ENCODE results near the gene BNIP2. TPM values are rescaled to one million over a fixed set of nuclear protein-coding genes. Genes with fewer than 3 reads are reported as not detected.
"Not testable (repeated sequence)": the region's sequence is repeated elsewhere in the genome, so short reads cannot be mapped to it uniquely, and the experiment has no call there.

BNIP2 gene
- total RNA-seq, 4 donors from 2014 or later = 82.1 to 138 (median 112) TPM

DNA sequence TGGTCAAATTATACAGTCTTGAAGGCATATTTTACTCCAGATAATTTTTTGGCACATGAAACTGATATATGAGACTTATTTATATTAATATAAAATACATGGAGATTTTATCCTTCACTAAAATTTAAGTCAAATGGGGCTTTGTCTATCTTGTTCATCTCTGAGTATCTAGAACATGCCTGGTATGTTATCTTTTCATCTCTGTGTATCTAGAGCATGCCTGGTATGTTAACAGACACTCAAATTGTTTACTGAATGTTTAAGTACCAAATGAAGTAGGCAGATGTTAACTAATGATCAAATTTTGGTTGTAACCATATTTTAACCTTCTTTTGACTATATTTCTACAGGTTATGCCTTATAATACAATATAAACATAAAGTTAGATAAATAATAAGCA lies 39.5 kb downstream of the BNIP2 start:
- intact Hi-C loops (cut with DNase I; ENCODE audit: low total_unique reads) = no loop called here
- Histone ChIP-seq H3K4me1 (no peaks in the 10 kb centered on the region), H3K36me3 (no peaks in the 10 kb centered on the region), H3K9me3 (no peaks in the 10 kb centered on the region), H3K27me3 (no peaks in the 10 kb centered on the region), H3K27ac (no peak overlapping the region), H3K4me3 (no peak overlapping the region)
- no peak for TF ChIP-seq POLR2A (IDR thresholded peaks at IDR 0.05)
- TF ChIP-seq, protein P1, sequence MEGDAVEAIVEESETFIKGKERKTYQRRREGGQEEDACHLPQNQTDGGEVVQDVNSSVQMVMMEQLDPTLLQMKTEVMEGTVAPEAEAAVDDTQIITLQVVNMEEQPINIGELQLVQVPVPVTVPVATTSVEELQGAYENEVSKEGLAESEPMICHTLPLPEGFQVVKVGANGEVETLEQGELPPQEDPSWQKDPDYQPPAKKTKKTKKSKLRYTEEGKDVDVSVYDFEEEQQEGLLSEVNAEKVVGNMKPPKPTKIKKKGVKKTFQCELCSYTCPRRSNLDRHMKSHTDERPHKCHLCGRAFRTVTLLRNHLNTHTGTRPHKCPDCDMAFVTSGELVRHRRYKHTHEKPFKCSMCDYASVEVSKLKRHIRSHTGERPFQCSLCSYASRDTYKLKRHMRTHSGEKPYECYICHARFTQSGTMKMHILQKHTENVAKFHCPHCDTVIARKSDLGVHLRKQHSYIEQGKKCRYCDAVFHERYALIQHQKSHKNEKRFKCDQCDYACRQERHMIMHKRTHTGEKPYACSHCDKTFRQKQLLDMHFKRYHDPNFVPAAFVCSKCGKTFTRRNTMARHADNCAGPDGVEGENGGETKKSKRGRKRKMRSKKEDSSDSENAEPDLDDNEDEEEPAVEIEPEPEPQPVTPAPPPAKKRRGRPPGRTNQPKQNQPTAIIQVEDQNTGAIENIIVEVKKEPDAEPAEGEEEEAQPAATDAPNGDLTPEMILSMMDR (IDR thresholded peaks at IDR 0.05) = no peak
- DNase-seq = no peak

DNA sequence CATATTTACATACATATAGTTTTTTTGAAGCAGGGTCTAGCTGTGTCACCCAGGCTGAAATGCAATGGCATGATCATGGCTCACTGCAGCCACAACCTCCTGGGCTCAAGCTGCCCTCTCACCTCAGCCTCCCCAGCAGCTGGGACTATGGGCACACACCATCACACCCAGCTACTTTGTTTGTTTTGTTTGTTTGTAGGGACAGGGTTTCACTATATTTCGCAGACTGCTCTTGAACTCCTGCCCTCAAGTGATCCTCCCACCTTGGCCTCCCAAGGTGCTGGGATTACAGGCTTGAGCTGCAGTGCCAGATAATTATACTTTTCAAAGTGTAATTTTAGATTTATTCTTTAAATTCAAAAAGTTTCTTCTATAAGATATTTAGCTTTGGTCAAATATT lies 42.0 kb downstream of the BNIP2 start:
- DNase-seq = no peak
- H3K4me3 ChIP-seq = no peak overlapping the region
- intact Hi-C loops (cut with DNase I; ENCODE audit: low total_unique reads) = no loop called here
- TF ChIP-seq, protein P1 (IDR thresholded peaks at IDR 0.05) = no peak
- no peak for TF ChIP-seq POLR2A (IDR thresholded peaks at IDR 0.05)
- H3K36me3 ChIP-seq = no peaks in the 10 kb centered on the region
- H3K9me3 ChIP-seq = no peaks in the 10 kb centered on the region
- H3K27ac ChIP-seq = no peak overlapping the region
- no peaks in the 10 kb centered on the region for H3K27me3 ChIP-seq
- no peaks in the 10 kb centered on the region for H3K4me1 ChIP-seq

DNA sequence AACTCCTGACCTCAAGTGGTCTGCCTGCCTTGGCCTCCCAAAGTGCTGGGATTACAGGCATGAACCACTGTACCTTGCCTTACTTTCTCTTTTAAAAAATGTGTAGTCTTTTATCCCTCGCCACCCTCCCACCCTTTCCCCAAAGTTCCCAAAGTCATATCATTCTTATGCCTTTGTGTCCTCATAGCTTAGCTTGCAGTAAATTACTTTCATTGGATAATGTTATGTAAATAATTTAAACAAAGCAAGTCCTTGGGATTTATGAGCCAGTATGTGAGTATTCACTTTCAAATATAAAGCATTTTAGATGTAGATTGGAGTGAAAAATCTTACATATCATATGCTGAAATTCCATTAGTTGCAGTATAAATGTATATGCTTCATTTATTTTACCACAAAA lies 42.8 kb downstream of the BNIP2 start:
- intact Hi-C loops (cut with DNase I; ENCODE audit: low total_unique reads) = no loop called here
- Histone ChIP-seq H3K4me3 (no peak overlapping the region), H3K36me3 (no peaks in the 10 kb centered on the region), H3K9me3 (no peaks in the 10 kb centered on the region), H3K27ac (no peak overlapping the region), H3K4me1 (no peaks in the 10 kb centered on the region), H3K27me3 (no peaks in the 10 kb centered on the region)
- no peak for DNase-seq
- TF ChIP-seq, protein P1 (IDR thresholded peaks at IDR 0.05) = no peak
- no peak for TF ChIP-seq POLR2A (IDR thresholded peaks at IDR 0.05)

DNA sequence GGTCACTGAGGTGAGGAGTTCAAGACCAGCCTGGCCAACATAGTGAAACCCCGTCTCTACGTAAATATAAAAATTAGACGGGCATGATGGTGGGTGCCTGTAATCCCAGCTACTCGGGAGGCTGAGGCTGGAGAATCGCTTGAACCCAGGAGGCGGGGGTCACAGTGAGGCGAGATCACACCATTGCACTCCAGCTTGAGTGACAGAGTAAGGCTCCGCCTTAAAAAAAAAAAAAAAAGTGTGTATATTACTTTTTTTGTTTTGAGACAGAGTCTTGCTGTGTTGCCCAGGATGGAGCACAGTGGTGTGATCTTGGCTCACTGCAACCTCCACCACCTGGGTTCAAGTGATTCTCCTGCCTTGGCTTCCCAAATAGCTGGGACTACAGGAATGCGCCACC lies 43.3 kb downstream of the BNIP2 start:
- H3K36me3 ChIP-seq; intact Hi-C loops (cut with DNase I; ENCODE audit: low total_unique reads); H3K27ac ChIP-seq; H3K27me3 ChIP-seq; DNase-seq; H3K4me3 ChIP-seq; H3K4me1 ChIP-seq; H3K9me3 ChIP-seq: not testable (repeated sequence)

DNA sequence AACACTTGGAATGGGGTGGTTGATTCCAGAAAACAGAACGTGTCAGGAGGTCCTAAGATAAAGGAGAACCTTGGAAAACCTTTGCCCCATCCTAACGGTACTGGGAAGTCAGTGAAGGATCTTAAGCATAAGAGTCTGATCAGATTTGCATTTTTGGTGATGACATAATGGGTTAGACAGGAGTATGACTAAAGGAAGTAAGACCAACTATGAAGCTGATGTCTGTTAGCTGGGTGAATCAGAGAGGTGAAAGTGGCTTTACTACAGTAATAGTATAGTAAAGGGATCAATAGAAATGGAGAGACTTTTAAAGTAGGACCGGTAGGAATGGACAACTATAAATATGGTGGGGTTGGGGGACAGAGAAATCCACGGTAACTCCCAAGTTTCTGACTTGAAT lies 44.4 kb downstream of the BNIP2 start:
- H3K4me3 ChIP-seq = no peak overlapping the region
- no peaks in the 10 kb centered on the region for H3K27me3 ChIP-seq
- no peaks in the 10 kb centered on the region for H3K4me1 ChIP-seq
- no peak for TF ChIP-seq POLR2A (IDR thresholded peaks at IDR 0.05)
- TF ChIP-seq, protein P1 (IDR thresholded peaks at IDR 0.05) = no peak
- H3K36me3 ChIP-seq = no peaks in the 10 kb centered on the region
- intact Hi-C loops (cut with DNase I; ENCODE audit: low total_unique reads) = no loop called here
- DNase-seq = no peak
- H3K27ac ChIP-seq = no peak overlapping the region
- no peaks in the 10 kb centered on the region for H3K9me3 ChIP-seq

DNA sequence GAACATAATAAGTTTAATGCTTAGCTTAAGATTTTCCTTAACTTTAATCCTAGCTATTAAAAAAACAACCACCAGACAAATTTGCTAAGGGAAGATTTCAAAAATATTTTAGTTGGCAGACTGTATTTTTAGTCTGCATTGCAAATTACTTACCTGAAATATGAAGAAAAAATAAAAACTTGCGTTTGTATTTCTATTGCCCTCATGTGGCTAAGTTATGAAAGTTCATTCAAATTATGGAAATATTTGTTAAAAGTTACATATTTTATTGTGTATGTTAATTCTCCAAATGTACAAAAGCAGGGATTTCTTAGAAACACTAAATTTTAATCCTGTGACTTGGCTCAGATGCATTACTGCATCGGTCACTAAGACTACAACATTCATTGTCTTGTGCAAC lies 46.8 kb downstream of the BNIP2 start:
- Histone ChIP-seq H3K4me1 (no peaks in the 10 kb centered on the region), H3K27me3 (no peaks in the 10 kb centered on the region), H3K4me3 (no peak overlapping the region), H3K36me3 (no peaks in the 10 kb centered on the region), H3K9me3 (no peaks in the 10 kb centered on the region), H3K27ac (no peak overlapping the region)
- TF ChIP-seq, protein P1 (IDR thresholded peaks at IDR 0.05) = no peak
- no peak for TF ChIP-seq POLR2A (IDR thresholded peaks at IDR 0.05)
- intact Hi-C loops (cut with DNase I; ENCODE audit: low total_unique reads) = no loop called here
- DNase-seq = no peak

DNA sequence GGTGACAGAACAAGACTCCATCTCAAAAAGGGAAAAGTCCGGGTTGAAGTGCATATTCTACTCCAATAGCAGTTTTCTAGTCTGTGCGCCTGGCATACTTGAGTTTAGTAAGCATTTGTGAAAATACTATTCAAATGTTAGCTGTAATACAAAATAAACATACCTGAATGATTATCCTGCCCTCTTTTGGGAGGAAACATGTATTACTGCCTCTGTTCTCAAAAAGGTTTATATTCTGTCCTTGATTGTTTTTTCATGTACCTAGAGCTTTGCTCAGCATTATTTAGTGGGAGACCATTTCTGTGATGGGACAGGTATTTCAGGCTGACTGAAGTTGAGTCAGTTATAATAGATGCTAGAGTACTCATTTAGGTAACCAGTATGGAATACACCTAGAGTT lies 51.6 kb downstream of the BNIP2 start:
- H3K36me3 ChIP-seq; H3K9me3 ChIP-seq; H3K27me3 ChIP-seq; H3K27ac ChIP-seq; H3K4me3 ChIP-seq; DNase-seq; intact Hi-C loops (cut with DNase I; ENCODE audit: low total_unique reads); H3K4me1 ChIP-seq: not testable (repeated sequence)

Data from uterus (tissue), 4 donors.